NCI-H1694 (cell line): ENCODE data around the gene GSG1L2.

Experiments used
- DNase-seq: peaks from one replicate; lab custom pipeline; 2025; lab: John Stamatoyannopoulos, UW

Gene GSG1L2

GRCh38 chr17:9821921-9822320 lies at the start of gene GSG1L2:
GSG1L2 (minus strand) TSS chr17:9822079; CDS start chr17:9822071, 8 bp downstream.
- DNase-seq, result no peak

DNA sequence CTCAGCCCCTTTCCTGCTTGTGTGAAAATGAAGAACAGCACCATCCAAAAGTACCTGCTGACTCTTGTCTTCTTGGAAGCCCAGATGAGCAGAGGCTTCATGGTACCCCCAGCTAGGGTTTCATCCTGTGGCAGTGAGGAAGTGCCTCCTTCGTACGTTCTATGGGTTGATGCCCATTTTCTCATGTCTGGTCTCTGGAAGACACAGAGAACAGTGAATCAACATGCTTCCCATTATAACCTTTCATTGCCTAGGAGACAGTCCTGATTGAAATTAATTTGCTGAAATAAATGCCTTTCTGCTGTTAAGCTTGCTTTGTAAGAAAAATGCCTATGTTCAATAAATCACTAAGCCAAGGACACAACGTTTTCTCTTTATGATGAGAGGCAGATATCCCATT lies 46.7 kb upstream of the GSG1L2 start:
- DNase-seq, result no peak

DNA sequence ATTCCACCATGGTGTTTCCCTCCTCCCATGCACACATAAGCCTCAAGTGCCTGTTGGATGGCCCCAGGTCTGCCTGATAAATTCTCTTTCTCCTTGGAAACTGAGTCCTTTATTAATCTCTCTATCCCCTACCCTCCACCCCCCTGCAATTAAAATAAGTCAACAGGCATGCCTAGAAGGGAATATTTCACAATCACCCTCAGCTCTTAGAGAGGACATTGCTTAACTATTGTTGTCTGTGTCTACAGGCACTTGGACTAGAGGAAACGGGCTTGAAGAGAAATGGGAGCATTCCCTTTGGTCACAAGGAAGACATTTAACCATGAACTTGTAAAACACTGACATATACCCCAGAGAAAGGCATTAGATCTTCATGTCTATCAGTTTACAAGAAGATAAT lies 43.7 kb upstream of the GSG1L2 start:
- no peak for DNase-seq

DNA sequence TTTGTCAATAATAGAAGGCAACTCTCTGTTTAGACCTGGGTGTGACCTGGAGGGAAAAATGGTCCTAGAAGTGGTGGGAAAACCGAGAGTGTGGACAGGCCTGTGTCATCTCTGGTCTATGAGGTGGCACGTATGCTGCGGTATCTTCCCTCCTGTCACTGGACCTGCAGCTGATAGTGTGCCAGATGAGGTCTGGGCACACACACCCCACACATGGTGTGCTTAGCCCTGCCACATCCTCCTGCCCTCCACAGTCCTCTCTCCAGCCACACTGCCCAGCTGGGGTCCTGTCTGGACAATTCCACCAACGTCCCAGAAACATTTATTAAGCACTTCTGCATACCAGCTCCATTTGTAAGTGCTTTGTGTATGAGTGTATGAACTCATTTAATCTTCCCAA lies 41.1 kb upstream of the GSG1L2 start:
- no peak for DNase-seq

GRCh38 chr17:9862220-9862619 lies 40.3 kb upstream of the GSG1L2 start:
- no peak for DNase-seq

- no peak for DNase-seq
These were observed 39.0 kb upstream of the GSG1L2 start for GRCh38 chr17:9860851-9861250.

DNA sequence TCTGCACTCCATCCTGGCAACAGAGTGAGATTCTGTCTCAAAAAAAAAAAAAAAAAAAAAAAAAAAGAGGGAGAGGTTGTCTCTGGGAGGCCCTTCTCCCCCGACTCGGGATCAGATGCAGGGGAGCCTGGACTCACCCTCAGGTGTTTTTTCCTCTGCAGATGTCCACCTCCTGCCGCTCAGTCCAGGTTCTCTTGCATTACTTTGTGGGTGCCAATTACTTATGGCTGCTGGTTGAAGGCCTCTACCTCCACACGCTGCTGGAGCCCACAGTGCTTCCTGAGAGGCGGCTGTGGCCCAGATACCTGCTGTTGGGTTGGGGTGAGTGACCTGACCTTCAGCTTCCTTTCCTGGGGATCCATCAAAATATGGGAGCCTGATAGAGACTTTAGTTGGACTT lies 37.9 kb upstream of the GSG1L2 start:
- no peak for DNase-seq

DNA sequence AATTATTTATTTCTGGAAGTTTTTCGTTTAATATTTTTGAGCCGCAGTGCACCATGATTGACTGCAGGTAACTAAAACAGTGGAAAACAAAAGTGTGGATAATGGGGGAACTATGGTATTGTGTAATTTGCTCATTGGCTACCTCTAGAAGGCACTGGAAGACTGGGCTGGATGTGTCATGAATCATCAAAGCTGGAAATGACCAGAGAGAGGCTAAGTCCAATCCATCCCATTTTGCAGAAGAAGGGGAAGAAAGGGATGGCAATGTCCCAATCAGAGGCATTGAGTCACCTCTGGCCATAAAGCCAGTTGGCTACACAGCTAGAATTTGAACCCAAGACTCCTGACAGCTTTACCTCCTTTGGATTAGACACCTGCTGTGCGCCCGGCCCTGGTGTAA lies 33.2 kb upstream of the GSG1L2 start:
- no peak for DNase-seq

GRCh38 chr17:9854255-9854654 lies 32.4 kb upstream of the GSG1L2 start:
- DNase-seq, result no peak

- no peak for DNase-seq
These were observed 28.3 kb upstream of the GSG1L2 start for GRCh38 chr17:9850151-9850550.

GRCh38 chr17:9845306-9845705 lies 23.4 kb upstream of the GSG1L2 start:
- no peak for DNase-seq

GRCh38 chr17:9844153-9844552 lies 22.3 kb upstream of the GSG1L2 start:
- no peak for DNase-seq

GRCh38 chr17:9843152-9844010 lies 21.5 kb upstream of the GSG1L2 start:
- DNase-seq, result no peak

DNA sequence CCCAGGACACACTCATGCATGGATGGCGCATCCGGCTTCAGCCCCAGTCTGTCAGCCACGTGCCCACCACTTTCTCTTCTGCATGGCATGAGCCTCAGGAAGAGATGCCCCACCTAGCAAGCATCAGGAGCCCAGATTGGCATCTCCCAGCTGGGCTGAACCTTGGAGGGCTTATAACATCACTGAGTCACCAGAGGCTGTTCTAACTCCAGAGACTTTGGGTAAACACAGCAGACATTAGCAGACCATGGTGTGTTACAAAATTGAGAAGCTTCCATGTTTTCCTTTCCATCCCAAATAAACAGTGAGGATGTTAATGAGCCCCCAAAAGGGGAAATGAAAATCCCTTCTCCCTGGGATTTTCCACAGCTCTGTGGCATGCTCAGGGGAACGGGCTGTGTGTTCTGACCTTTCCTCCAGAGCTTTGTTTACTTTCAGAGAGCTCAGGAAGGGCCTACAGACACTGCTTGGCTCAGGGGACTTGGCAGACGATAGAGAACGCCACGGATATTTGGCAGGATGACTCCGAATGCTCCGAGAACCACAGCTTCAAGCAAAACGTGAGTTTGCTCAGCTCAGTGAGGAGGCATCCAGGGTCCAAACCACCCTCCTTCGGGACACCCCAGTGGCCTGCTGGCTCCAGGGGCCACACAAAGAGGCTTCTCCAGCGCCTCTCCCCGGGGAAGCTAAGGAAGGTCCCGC lies 20.3 kb upstream of the GSG1L2 start:
- no peak for DNase-seq

- DNase-seq, result no peak
These were observed 17.6 kb upstream of the GSG1L2 start for GRCh38 chr17:9839433-9839832.

DNA sequence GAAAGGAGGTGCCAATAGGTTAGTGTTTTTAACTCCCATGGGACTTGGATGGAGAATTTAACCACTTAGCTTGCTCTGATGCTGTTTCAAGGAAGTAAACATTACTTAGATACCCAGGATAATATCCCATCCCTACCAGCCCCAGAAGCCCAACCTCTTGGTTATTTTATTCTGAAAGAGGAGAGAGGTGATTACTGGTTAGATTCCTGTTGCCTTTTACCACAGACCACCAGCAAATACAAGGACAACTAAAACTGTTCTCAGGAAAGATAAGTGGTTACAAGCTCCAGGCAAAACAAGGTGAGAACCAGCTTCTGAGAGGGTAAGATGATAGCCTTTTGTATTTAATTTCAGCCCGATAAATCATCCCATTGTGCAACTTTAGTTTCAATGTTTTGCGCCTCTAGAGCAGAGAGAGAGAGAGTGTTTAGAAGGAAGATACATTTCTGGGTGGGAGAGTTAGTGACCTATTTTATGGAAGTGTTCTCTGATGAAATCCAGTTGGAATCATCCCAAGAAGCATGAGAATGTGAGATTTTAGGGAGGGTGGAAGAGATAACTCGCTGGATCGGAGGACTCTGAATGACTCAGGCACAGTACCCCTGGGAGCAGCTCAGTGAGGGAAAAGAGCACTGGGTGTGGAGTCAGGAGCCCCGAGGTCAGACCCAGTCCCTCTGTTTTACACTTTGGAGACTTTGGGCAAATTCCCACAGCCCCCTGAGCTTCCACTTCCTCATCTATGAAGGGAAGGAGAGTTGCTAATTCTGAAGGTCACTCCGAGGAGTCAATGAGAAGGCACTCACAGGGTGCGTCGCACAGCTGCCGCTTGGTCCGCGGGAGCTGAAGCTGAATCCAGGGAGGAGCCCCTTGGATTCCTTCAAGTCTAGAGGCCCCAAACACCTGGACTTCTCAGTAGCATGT lies 15.9 kb upstream of the GSG1L2 start:
- DNase-seq, result no peak

DNA sequence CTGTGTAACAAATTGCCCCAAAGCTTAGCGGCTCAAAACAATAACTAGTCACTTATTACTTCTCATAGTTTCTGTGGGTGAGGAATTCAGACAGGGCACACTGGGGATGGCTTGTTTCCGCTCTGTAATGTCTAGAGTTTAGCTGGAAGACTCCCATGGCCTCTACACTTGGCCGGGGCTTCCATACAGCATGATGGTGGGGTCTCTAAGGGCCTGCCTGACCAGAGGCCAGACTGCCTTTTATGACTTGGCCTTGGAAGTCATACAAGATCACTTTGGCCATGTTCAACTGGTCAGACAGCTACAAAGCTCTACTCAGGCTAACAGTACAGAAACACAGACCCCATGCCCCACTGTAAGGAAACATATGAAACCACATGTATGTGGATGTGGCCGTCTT lies 12.0 kb upstream of the GSG1L2 start:
- no peak for DNase-seq

- DNase-seq, result no peak
These were observed 8.8 kb upstream of the GSG1L2 start for GRCh38 chr17:9830711-9831110.

GRCh38 chr17:9829343-9829742 lies 7.5 kb upstream of the GSG1L2 start:
- DNase-seq, result no peak

DNA sequence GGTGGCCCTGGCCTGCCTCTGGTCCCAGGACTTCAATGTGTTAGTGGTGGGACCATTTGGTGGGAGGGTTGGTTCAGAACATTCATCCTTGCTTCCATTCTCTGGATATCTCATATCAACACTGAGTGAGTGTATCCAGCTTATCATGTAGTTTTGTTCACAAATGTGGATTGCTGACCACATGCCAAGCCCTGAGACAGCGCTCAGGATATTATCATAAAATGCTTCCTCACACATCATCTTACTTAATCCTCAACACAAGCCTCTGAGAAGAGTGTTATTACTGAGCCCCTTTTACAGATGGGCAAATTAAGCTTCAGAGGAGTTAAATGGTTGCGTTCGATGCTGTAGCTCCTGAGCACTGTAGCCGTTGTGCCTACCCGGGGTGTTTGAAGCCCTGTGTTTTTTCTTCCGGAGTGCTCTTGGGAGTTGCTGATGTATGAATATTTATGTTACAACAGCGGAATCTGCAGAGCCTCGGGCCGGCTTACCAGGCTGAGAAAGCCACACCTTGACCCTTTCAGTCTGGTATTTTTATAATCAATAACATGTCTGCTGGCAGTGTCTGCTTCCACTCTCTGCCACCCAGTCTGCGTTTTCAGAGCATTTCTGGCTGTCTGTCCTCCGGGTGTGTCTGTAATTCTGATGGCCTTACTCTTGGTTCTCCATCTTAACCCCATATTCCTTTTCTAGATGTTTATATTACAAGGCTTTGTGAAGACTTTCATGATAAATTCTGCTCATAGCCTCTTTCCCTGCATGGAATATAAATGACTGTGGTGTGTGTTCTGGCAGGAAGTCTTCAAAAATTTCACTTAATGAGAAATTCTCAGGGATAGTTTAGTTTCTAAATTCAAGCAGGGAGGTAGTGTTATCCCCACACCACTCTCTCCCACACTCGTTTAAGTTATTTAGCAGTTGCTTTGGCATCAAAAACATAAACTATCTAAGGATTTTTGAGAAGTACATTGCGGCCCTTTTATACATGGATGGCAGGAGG lies 6.7 kb upstream of the GSG1L2 start:
- no peak for DNase-seq

GRCh38 chr17:9825641-9826150 lies 3.8 kb upstream of the GSG1L2 start, which contains the start of gene GLP2R:
GLP2R (plus strand) TSS chr17:9825924; CDS start chr17:9826064, 140 bp downstream.
- no peak for DNase-seq
